MCF 10A (cell line): ENCODE results near the gene HTT. TPM values are rescaled to one million over a fixed set of nuclear protein-coding genes. Genes with fewer than 3 reads are reported as not detected.

Source experiments
- BruUV-seq: library from RNA; stranded (reverse); fragments of 400-500 nt; replicated peaks from 2 replicates; lab custom pipeline; 2021; lab: Mats Ljungman, UMichigan
- CTCF ChIA-PET: fragments of 300-600 bp; sonication (Branson Sonifier 250); formaldehyde crosslinking; extraction: SDS; loops from one replicate; lab custom pipeline; 2021; ENCODE audit warnings: antibody characterized with exemption, inconsistent platforms; lab: Yijun Ruan, JAX
- POLR2A ChIA-PET: fragments of 300-600, 350-650 bp; sonication (Branson Sonifier 250); formaldehyde crosslinking; extraction: SDS; loops from one replicate; lab custom pipeline; 2020; ENCODE audit warnings: antibody characterized with exemption, inconsistent platforms; lab: Yijun Ruan, JAX
- DNase-seq: peaks from one replicate; pipeline ENCODE4 v3.0.0-alpha.2; 2018; ENCODE audit not compliant: unreplicated experiment
- H3K27ac Mint-ChIP-seq: one replicate; pipeline ENCODE4 v1.8.0; 2022; ENCODE audit warnings: mild to moderate bottlenecking, low read depth, mixed read lengths; ENCODE audit not compliant: unreplicated experiment
- H3K27me3 Mint-ChIP-seq: one replicate; pipeline ENCODE4 v1.8.0; 2022; ENCODE audit warnings: mixed read lengths; ENCODE audit not compliant: insufficient read depth, unreplicated experiment
- H3K36me3 Mint-ChIP-seq: one replicate; pipeline ENCODE4 v1.8.0; 2022; ENCODE audit warnings: mild to moderate bottlenecking, moderate library complexity, mixed read lengths; ENCODE audit not compliant: insufficient read depth, unreplicated experiment
- H3K4me1 Mint-ChIP-seq: one replicate; pipeline ENCODE4 v1.8.0; 2022; ENCODE audit warnings: mixed read lengths; ENCODE audit not compliant: insufficient read depth, unreplicated experiment
- H3K4me3 Mint-ChIP-seq: one replicate; pipeline ENCODE4 v1.8.0; 2022; ENCODE audit warnings: mild to moderate bottlenecking, moderate library complexity, mixed read lengths; ENCODE audit not compliant: unreplicated experiment
- H3K9me3 Mint-ChIP-seq: one replicate; pipeline ENCODE4 v1.8.0; 2022; ENCODE audit warnings: mixed read lengths; ENCODE audit not compliant: unreplicated experiment
- CTCF ChIP-seq: fragments of 200-600 bp; IDR thresholded peaks from one replicate; pipeline ENCODE4 v1.8.0; 2022; ENCODE audit warnings: antibody characterized with exemption, mild to moderate bottlenecking; ENCODE audit not compliant: unreplicated experiment
- intact Hi-C: fragments of 100-400 bp; cut with micrococcal nuclease; formaldehyde crosslinking; loops from 2 replicates; pipeline ENCODE4 v1.14.1; 2022
- total RNA-seq: library from RNA; stranded (reverse); gene quantifications from 2 replicates; pipeline ENCODE4 v1.2.3, GENCODE V29; 2022

Gene HTT
- total RNA-seq, 1 experiment from 2014 or later, result 47.4 TPM

GRCh38 chr4:3250956-3251690 lies 176.6 kb downstream of the HTT start:
- H3K27me3 Mint-ChIP-seq, result no peaks in the 10 kb centered on the region
- BruUV-seq, result no TSS peak
- CTCF ChIA-PET, result no interaction called here

GRCh38 chr4:3251691-3252479 lies 177.4 kb downstream of the HTT start:
- Mint-ChIP-seq H3K27ac (no peak overlapping the region), H3K9me3 (no peaks in the 10 kb centered on the region), H3K4me3 (no peak overlapping the region), H3K4me1 (peaks cover 6% of the 10 kb centered on the region), H3K36me3 (no peaks in the 10 kb centered on the region), H3K27me3 (no peaks in the 10 kb centered on the region)
- ChIA-PET POLR2A (no interaction called here), CTCF (no interaction called here)
- TF ChIP-seq CTCF, result no peak
- intact Hi-C loops, result no loop called here
- no TSS peak for BruUV-seq
- no peak for DNase-seq

More at GRCh38 chr4:3250956-3251690, 176.6 kb downstream of the HTT start:
- Mint-ChIP-seq H3K36me3 (no peaks in the 10 kb centered on the region), H3K27ac (no peak overlapping the region), H3K9me3 (no peaks in the 10 kb centered on the region), H3K4me3 (no peak overlapping the region), H3K4me1 (no peaks in the 10 kb centered on the region)
- peak; percentile 18 for DNase-seq
- no peak for TF ChIP-seq CTCF
- POLR2A ChIA-PET, result no interaction called here
- intact Hi-C loops, result no loop called here

- DNase-seq, result no peak
- peaks cover 6% of the 10 kb centered on the region for H3K4me1 Mint-ChIP-seq
- no peak for TF ChIP-seq CTCF
- CTCF ChIA-PET, result no interaction called here
- POLR2A ChIA-PET, result no interaction called here
- H3K4me3 Mint-ChIP-seq, result no peak overlapping the region
- intact Hi-C loops, result no loop called here
- no peaks in the 10 kb centered on the region for H3K36me3 Mint-ChIP-seq
- no peaks in the 10 kb centered on the region for H3K9me3 Mint-ChIP-seq
- BruUV-seq, result no TSS peak
- H3K27ac Mint-ChIP-seq, result no peak overlapping the region
- no peaks in the 10 kb centered on the region for H3K27me3 Mint-ChIP-seq
Measured at GRCh38 chr4:3252480-3252828, 178.0 kb downstream of the HTT start.

- ChIA-PET POLR2A (no interaction called here), CTCF (no interaction called here)
- Mint-ChIP-seq H3K4me3 (no peak overlapping the region), H3K27me3 (no peaks in the 10 kb centered on the region), H3K36me3 (no peaks in the 10 kb centered on the region), H3K27ac (no peak overlapping the region), H3K4me1 (peaks cover 6% of the 10 kb centered on the region), H3K9me3 (no peaks in the 10 kb centered on the region)
- BruUV-seq, result no TSS peak
- no peak for DNase-seq
- intact Hi-C loops, result no loop called here
- TF ChIP-seq CTCF, result no peak
Measured at GRCh38 chr4:3252831-3253641, 178.6 kb downstream of the HTT start.
